HEK293 (cell line): Measurements from ENCODE around the gene RPS6KA5.

ENCODE experiments used
- ZFP37 ChIP-seq: fragments of 450-650 bp; formaldehyde crosslinking; IDR thresholded peaks from 2 replicates; pipeline ENCODE4 v1.5.1; 2016; ENCODE audit warnings: missing biosample characterization, missing genetic modification characterization
- TF ChIP-seq, protein P1 (sequence below): fragments of 450-650 bp; formaldehyde crosslinking; IDR thresholded peaks from 2 replicates; pipeline ENCODE4 v1.5.1; 2016; ENCODE audit warnings: missing biosample characterization, missing genetic modification characterization
- TF ChIP-seq, protein P2 (sequence below): fragments of 450-650 bp; formaldehyde crosslinking; IDR thresholded peaks from 2 replicates; pipeline ENCODE4 v1.5.1; 2016; ENCODE audit warnings: missing biosample characterization, missing genetic modification characterization, low read depth
- TF ChIP-seq, protein P3 (sequence below): fragments of 450-650 bp; formaldehyde crosslinking; IDR thresholded peaks from 2 replicates; pipeline ENCODE4 v1.5.1; 2016; ENCODE audit warnings: missing biosample characterization, missing genetic modification characterization

DNA sequence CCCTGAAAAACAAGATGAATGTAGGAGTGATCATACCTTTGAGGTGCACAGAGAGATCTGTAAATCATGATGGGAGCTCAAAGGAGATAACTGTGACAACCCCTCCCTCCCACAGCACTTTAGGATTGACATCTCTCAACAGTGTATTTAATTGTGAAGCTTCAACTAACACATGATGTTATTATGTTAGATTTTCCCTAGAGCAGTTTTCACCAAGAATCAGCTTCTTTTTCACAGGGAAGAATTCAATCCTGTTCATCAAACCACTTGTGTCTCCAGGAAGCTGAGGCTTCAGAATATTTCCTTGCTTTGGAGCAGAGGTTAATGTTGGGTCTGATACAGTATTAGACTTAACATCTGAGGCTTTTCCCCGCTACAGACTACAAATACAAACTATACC lies 11.8 kb downstream of the RPS6KA5 start:
- TF ChIP-seq, protein P1, sequence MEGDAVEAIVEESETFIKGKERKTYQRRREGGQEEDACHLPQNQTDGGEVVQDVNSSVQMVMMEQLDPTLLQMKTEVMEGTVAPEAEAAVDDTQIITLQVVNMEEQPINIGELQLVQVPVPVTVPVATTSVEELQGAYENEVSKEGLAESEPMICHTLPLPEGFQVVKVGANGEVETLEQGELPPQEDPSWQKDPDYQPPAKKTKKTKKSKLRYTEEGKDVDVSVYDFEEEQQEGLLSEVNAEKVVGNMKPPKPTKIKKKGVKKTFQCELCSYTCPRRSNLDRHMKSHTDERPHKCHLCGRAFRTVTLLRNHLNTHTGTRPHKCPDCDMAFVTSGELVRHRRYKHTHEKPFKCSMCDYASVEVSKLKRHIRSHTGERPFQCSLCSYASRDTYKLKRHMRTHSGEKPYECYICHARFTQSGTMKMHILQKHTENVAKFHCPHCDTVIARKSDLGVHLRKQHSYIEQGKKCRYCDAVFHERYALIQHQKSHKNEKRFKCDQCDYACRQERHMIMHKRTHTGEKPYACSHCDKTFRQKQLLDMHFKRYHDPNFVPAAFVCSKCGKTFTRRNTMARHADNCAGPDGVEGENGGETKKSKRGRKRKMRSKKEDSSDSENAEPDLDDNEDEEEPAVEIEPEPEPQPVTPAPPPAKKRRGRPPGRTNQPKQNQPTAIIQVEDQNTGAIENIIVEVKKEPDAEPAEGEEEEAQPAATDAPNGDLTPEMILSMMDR (tag by site-specific recombination): no peak
- TF ChIP-seq, protein P2, sequence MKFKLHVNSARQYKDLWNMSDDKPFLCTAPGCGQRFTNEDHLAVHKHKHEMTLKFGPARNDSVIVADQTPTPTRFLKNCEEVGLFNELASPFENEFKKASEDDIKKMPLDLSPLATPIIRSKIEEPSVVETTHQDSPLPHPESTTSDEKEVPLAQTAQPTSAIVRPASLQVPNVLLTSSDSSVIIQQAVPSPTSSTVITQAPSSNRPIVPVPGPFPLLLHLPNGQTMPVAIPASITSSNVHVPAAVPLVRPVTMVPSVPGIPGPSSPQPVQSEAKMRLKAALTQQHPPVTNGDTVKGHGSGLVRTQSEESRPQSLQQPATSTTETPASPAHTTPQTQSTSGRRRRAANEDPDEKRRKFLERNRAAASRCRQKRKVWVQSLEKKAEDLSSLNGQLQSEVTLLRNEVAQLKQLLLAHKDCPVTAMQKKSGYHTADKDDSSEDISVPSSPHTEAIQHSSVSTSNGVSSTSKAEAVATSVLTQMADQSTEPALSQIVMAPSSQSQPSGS (tag by site-specific recombination): no peak
- no peak for TF ChIP-seq ZFP37 (tag by site-specific recombination)
- TF ChIP-seq, protein P3, sequence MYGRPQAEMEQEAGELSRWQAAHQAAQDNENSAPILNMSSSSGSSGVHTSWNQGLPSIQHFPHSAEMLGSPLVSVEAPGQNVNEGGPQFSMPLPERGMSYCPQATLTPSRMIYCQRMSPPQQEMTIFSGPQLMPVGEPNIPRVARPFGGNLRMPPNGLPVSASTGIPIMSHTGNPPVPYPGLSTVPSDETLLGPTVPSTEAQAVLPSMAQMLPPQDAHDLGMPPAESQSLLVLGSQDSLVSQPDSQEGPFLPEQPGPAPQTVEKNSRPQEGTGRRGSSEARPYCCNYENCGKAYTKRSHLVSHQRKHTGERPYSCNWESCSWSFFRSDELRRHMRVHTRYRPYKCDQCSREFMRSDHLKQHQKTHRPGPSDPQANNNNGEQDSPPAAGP (tag by site-specific recombination): no peak
